Subcutaneous adipose tissue (tissue), 4 donors: ENCODE measurements around the gene MICU2. TPM values are rescaled to one million over a fixed set of nuclear protein-coding genes. Genes with fewer than 3 reads are reported as not detected.

Experiments
- total RNA-seq, 4 donors: library from RNA; depleted of rRNA; stranded (reverse); fragments of >200 nt; gene quantifications; one replicate each; pipeline ENCODE4 v1.1.0, GENCODE V29; 2016
- TF ChIP-seq, protein P1 (sequence below): fragments of 450-650 bp; IDR thresholded peaks from one replicate; pipeline ENCODE4 v1.5.1; 2016; ENCODE audit warnings: low read depth, mild to moderate bottlenecking, control low read depth, antibody characterized with exemption, moderate library complexity

Gene MICU2
- total RNA-seq, 4 donors from 2014 or later, result 25.1 to 76.1 (median 40.5) TPM

DNA sequence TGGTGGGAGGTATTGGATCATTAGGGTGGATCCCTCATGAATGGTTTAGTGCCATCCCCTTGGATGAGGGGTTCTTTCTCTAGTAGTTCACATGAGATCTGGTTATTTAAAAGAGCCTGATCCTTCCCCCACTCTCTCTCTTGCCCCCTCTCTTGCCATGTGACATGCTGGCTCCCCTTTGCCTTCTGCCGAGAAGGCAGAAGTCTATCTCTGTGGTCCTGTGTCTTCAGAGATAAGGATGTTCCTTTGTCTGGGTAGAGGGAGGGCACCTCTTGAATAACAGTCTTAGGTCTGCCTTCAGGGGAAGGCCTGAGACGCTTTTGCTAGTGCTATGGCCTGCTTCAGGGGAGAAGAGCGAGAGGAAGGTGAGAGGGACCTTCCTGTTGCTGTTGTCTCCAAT is 142.8 kb downstream of the MICU2 start:
- TF ChIP-seq, protein P1, sequence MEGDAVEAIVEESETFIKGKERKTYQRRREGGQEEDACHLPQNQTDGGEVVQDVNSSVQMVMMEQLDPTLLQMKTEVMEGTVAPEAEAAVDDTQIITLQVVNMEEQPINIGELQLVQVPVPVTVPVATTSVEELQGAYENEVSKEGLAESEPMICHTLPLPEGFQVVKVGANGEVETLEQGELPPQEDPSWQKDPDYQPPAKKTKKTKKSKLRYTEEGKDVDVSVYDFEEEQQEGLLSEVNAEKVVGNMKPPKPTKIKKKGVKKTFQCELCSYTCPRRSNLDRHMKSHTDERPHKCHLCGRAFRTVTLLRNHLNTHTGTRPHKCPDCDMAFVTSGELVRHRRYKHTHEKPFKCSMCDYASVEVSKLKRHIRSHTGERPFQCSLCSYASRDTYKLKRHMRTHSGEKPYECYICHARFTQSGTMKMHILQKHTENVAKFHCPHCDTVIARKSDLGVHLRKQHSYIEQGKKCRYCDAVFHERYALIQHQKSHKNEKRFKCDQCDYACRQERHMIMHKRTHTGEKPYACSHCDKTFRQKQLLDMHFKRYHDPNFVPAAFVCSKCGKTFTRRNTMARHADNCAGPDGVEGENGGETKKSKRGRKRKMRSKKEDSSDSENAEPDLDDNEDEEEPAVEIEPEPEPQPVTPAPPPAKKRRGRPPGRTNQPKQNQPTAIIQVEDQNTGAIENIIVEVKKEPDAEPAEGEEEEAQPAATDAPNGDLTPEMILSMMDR, result no peak

DNA sequence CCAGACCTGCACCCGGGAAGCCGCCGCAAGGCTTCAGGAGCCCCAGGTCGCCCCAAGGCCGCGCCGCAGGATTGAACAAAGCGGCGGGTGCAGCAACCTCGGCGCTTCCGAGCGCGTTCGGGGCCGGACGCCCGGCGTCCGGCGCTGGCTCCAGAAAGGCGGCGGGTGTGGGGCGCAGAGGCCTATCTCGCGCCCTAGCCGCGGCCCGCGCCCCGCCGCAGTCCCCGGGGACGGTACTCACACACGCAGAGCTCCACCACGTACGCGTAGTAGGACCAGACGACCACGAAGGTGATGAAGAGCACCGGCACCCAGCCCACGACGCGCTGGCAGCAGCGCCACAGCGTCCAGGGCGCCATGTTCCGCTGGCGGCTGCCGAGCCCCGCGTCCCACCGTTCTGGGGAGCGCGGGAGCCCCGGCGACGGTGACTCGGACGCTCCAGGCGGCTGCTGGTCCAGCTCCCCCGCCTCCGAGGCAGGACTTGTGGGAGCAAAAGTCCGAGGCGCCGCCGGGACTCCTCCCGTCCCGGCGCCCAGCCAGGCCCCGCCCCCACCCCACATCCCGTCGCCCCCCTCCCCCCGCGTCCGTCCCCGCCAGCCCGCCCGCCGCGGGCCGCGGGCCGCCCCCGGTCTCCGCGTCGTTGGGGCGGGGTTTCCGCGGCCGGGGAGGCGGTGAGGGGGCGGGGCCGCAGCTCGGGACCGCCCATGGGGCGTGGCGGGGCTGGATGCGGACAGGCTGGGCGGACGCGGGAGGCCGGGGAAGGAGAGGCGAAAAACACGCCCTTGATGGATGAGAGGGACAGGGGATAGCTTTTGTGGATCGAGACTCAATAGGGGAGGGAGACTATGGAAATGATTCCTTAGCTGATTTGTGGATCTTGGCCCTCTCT is 144.9 kb downstream of the MICU2 start, which contains the start of gene ZDHHC20:
TSS of gene ZDHHC20 (minus strand) at position 491 of the 889 bp plus-strand sequence. CDS start at position 359, 132 bp downstream.
- TF ChIP-seq, protein P1, result no peak

DNA sequence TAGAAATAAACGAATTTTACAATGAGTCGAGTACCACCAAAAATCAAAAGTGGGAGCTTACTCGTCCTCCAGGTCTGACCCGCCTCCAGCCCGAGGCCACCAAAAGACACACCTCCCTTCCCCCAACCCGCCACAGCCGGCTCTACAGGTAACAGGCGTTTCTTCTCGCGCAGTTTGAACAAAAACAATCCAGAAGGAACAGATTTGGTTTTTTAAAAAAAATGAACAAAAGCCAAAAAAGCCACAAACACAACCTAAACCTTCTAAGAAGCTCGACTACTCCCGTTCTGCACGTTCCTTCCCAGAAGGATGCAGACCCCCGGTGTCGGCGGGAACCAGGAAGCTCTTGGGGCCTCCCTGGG is 145.5 kb downstream of the MICU2 start:
- TF ChIP-seq, protein P1, result no peak

DNA sequence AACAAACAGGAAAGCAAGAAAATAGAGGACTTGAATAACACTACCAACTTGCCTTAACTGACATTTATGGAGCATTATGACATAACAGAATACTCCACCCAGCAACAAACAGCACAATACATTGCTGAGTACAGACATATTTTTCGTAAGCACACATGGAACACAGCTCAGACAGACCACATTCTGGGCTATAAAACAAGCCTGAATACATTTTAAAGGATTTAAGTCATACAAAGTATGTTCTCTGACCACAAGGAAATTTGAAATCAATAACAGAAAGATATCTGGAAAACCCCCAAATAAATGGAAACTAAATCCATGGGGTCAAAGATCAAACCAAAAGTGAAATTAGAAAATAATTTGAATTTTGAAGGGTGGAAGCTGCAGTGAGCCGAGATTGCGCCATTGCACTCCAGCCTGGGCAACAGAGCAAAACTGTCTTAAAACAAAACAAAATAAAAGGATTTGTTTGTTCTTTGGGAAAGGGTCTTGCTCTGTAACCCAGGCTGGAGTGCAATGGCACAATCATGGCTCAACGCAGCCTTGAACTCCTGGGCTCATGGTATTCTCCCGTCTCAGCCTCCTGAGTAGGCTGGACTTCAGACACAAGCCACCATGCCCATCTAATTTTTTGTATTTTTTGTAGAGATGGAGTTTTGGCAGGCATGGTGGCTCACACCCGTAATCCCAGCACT is 150.4 kb downstream of the MICU2 start:
- TF ChIP-seq, protein P1, result no peak

DNA sequence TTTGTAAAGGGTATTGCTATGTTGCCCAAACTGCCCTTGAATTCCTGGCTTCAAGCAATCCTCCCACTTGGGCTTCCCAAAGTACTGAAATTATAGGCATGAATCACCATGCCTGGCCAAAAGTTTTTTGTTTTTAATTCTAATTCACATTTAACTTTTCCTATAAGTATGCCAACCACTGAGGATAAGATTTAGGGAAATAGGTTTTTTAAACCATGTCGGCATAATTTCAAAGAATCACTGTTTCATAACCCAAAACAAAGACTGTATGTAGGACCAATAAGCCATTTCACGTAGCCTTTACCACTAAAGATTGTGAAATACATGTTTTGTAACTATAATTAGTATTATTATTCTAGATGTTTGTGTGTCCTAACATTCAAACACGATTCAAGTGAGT is 153.0 kb downstream of the MICU2 start:
- TF ChIP-seq, protein P1, result no peak

DNA sequence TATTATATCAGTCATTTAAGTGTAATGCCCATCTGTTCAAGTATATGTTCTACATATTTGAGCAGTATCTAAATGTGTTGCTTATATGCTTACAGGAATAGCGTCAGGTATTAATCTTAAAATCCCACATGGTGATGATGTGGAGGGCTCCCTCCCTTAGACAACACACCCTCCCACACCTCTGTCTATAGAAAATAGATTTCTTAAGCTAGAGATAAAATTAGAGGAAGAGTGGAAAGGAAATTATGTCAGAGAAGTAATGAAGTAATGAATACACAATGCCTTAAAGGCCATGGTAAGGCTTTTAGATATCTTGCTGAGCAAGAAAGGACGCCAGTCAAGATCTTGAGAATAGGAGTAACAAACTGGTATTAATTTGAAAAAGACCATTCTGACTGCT is 157.3 kb downstream of the MICU2 start:
- TF ChIP-seq, protein P1, result no peak

DNA sequence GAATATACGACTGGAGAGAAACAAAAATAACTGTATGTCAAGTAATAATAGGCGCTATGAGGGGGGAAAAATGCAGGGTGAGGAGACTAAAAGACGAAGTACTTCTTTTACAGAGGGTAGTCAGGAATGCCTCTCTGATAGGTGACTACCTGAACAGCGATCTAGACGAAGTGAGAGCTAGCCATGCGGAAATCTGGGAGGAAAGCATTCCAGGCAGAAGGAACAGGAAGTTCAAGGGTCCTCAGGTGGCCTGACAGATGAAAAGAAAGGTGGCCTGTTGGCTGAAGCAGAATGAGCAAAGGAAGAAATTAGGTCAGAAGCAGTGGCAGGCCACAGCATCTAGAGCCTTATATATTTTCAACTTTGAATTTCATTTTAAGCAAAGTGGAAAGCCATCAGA is 158.2 kb downstream of the MICU2 start:
- TF ChIP-seq, protein P1, result no peak
